DOHH2 (cell line): ENCODE data around the gene CYB5R3.
"Not testable (repeated sequence)": the region's sequence is repeated elsewhere in the genome, so short reads cannot be mapped to it uniquely, and the experiment has no call there.

Experiments used
- H3F3A ChIP-seq: fragments of 200-600 bp; sonication (generic), shearing (Covaris generic); 2 replicates; pipeline ENCODE4 v1.6.0; 2016; ENCODE audit warnings: antibody characterized with exemption, mild to moderate bottlenecking; ENCODE audit not compliant: control insufficient read depth, insufficient read depth
- H3K27ac ChIP-seq: fragments of 200-600 bp; sonication (generic); 2 replicates; pipeline ENCODE4 v1.5.1; 2014; ENCODE audit warnings: low read depth, mild to moderate bottlenecking, low read length, moderate library complexity
- H3K27me3 ChIP-seq: fragments of 200-600 bp; sonication (generic); 2 replicates; pipeline ENCODE4 v1.6.1; 2014; ENCODE audit warnings: mild to moderate bottlenecking, low read length, mixed read lengths; ENCODE audit not compliant: control insufficient read depth
- H3K36me3 ChIP-seq: fragments of 200-600 bp; sonication (generic); 2 replicates; pipeline ENCODE4 v1.6.1; 2014; ENCODE audit warnings: mild to moderate bottlenecking, low read length, moderate library complexity, mixed read lengths; ENCODE audit not compliant: control insufficient read depth
- H3K4me1 ChIP-seq: fragments of 200-600 bp; sonication (generic); 2 replicates; pipeline ENCODE4 v1.6.1; 2014; ENCODE audit warnings: mild to moderate bottlenecking, low read length, mixed read lengths; ENCODE audit not compliant: control insufficient read depth
- H3K4me2 ChIP-seq: fragments of 200-600 bp; sonication (generic); 2 replicates; pipeline ENCODE4 v1.6.0; 2014; ENCODE audit warnings: mild to moderate bottlenecking, low read length, moderate library complexity
- H3K4me3 ChIP-seq: fragments of 200-600 bp; sonication (generic); 2 replicates; pipeline ENCODE4 v1.5.1; 2014; ENCODE audit warnings: mild to moderate bottlenecking, low read length, mixed read lengths
- H3K79me2 ChIP-seq: fragments of 200-600 bp; sonication (generic); 2 replicates; pipeline ENCODE4 v1.6.1; 2014; ENCODE audit warnings: mild to moderate bottlenecking, low read length, mixed read lengths; ENCODE audit not compliant: control insufficient read depth
- H3K9me2 ChIP-seq: fragments of 200-600 bp; sonication (generic); replicated peaks from 2 replicates; pipeline ENCODE4 v1.6.1; 2014; ENCODE audit warnings: mild to moderate bottlenecking, low read length, mixed read lengths; ENCODE audit not compliant: control insufficient read depth
- H3K9me3 ChIP-seq: fragments of 200-600 bp; sonication (generic); 2 replicates; pipeline ENCODE4 v1.6.1; 2014; ENCODE audit warnings: antibody characterized with exemption, low read length, mixed read lengths; ENCODE audit not compliant: control insufficient read depth, insufficient read depth
- H4K20me1 ChIP-seq: fragments of 200-600 bp; sonication (generic); 2 replicates; pipeline ENCODE4 v1.6.0; 2014; ENCODE audit warnings: low read depth, mild to moderate bottlenecking, antibody characterized with exemption, low read length, moderate library complexity; ENCODE audit not compliant: control insufficient read depth, insufficient read depth
- EZH2phosphoT487 ChIP-seq: fragments of 200-600 bp; sonication (generic); IDR thresholded peaks from 2 replicates; pipeline ENCODE4 v1.6.1; 2017; ENCODE audit warnings: borderline replicate concordance, mild to moderate bottlenecking, antibody characterized with exemption, low read length, moderate library complexity, mixed read lengths
- TF ChIP-seq, protein P1 (sequence below): fragments of 200-600 bp; sonication (generic); IDR thresholded peaks from one replicate; pipeline ENCODE4 v1.5.1; 2014; ENCODE audit warnings: antibody characterized with exemption, mild to moderate bottlenecking, low read depth, low read length; ENCODE audit not compliant: poor library complexity, severe bottlenecking

CYB5R3 gene

DNA sequence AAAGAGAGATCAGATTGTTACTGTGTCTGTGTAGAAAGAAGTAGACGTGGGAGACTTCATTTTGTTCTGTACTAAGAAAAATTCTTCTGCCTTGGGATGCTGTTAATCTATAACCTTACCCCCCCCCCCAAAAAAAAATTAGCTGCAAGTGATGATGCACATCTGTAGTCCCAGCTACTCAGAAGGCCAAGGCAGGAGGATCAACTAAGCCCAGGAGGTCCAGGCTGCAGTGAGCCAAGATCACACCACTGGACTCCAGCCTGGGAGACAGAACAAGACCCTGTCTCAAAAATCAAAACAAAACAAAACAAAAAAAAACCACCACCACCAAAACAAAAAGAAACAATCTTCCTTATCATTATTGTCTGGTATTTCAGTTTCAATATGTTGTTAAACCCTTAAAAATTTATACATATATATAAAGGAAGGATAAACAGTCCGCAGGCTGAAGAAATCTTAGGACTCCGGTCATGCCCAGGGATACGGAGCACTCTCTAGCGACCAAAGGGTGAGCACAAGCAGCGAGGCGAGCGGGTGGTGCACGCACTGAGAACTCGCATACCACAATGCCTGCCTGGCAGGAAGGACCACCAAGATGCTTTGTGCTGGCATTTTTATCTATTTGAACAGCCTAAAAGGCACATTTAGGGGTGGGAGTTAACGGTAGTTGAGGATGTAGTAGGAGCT is 40.9 kb downstream of the CYB5R3 start:
- H3K9me2 ChIP-seq, result no peaks in the 10 kb centered on the region
- H3K4me3 ChIP-seq, result no peak overlapping the region
- H4K20me1 ChIP-seq, result peaks cover 21% of the 10 kb centered on the region
- peaks cover 77% of the 10 kb centered on the region for H3K36me3 ChIP-seq
- H3K27me3 ChIP-seq, result no peaks in the 10 kb centered on the region
- no peak overlapping the region for H3K27ac ChIP-seq
- no peaks in the 10 kb centered on the region for H3K9me3 ChIP-seq
- peaks cover 100% of the 10 kb centered on the region for H3K79me2 ChIP-seq
- TF ChIP-seq EZH2phosphoT487, result no peak
- TF ChIP-seq, protein P1, sequence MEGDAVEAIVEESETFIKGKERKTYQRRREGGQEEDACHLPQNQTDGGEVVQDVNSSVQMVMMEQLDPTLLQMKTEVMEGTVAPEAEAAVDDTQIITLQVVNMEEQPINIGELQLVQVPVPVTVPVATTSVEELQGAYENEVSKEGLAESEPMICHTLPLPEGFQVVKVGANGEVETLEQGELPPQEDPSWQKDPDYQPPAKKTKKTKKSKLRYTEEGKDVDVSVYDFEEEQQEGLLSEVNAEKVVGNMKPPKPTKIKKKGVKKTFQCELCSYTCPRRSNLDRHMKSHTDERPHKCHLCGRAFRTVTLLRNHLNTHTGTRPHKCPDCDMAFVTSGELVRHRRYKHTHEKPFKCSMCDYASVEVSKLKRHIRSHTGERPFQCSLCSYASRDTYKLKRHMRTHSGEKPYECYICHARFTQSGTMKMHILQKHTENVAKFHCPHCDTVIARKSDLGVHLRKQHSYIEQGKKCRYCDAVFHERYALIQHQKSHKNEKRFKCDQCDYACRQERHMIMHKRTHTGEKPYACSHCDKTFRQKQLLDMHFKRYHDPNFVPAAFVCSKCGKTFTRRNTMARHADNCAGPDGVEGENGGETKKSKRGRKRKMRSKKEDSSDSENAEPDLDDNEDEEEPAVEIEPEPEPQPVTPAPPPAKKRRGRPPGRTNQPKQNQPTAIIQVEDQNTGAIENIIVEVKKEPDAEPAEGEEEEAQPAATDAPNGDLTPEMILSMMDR, result no peak
- peaks cover 20% of the 10 kb centered on the region for H3K4me1 ChIP-seq
- no peak overlapping the region for H3K4me2 ChIP-seq
- no peaks in the 10 kb centered on the region for H3F3A ChIP-seq

GRCh38 chr22:42607641-42608040 is 41.6 kb downstream of the CYB5R3 start:
- H3K27me3 ChIP-seq, H3K4me3 ChIP-seq, H3K27ac ChIP-seq, H3K9me2 ChIP-seq, H3F3A ChIP-seq, H3K9me3 ChIP-seq, H3K4me2 ChIP-seq: not testable (repeated sequence)
- H3K36me3 ChIP-seq, result peaks cover 77% of the 10 kb centered on the region
- peaks cover 100% of the 10 kb centered on the region for H3K79me2 ChIP-seq
- peaks cover 15% of the 10 kb centered on the region for H4K20me1 ChIP-seq
- H3K4me1 ChIP-seq, result peaks cover 13% of the 10 kb centered on the region

- TF ChIP-seq EZH2phosphoT487, result no peak
- TF ChIP-seq, protein P1, result no peak
- Histone ChIP-seq H3K9me2 (no peaks in the 10 kb centered on the region), H4K20me1 (peaks cover 8% of the 10 kb centered on the region), H3K9me3 (no peaks in the 10 kb centered on the region), H3K27ac (no peak overlapping the region), H3K4me3 (no peak overlapping the region), H3K4me1 (no peaks in the 10 kb centered on the region), H3K27me3 (no peaks in the 10 kb centered on the region), H3K36me3 (peaks cover 73% of the 10 kb centered on the region), H3K4me2 (no peak overlapping the region), H3K79me2 (peaks cover 84% of the 10 kb centered on the region), H3F3A (no peaks in the 10 kb centered on the region)
Measured at GRCh38 chr22:42604403-42604802, 44.8 kb downstream of the CYB5R3 start.

GRCh38 chr22:42603427-42603826 is 45.8 kb downstream of the CYB5R3 start:
- Histone ChIP-seq H3F3A (no peaks in the 10 kb centered on the region), H3K4me1 (no peaks in the 10 kb centered on the region), H3K4me2 (no peak overlapping the region), H4K20me1 (peaks cover 8% of the 10 kb centered on the region), H3K4me3 (no peak overlapping the region), H3K27me3 (no peaks in the 10 kb centered on the region), H3K36me3 (peaks cover 73% of the 10 kb centered on the region), H3K79me2 (peaks cover 80% of the 10 kb centered on the region), H3K9me2 (no peaks in the 10 kb centered on the region), H3K9me3 (no peaks in the 10 kb centered on the region), H3K27ac (no peak overlapping the region)
- no peak for TF ChIP-seq EZH2phosphoT487
- TF ChIP-seq, protein P1, result no peak
